ENCODE measurements around the gene USP24. TPM values are rescaled to one million over a fixed set of nuclear protein-coding genes. Genes with fewer than 3 reads are reported as not detected.
"Not testable (repeated sequence)": the region's sequence is repeated elsewhere in the genome, so short reads cannot be mapped to it uniquely, and the experiment has no call there.

The USP24 gene
- total RNA-seq, 1 donor from 2014 or later, result 37.7 TPM

- no peak overlapping the region for H3K4me3 Mint-ChIP-seq (ENCODE audit: unreplicated experiment)
- H3K36me3 Mint-ChIP-seq (ENCODE audit: low read depth, unreplicated experiment), result peaks cover 12% of the 10 kb centered on the region
- H3K9me3 Mint-ChIP-seq (ENCODE audit: unreplicated experiment), result no peaks in the 10 kb centered on the region
- no peak for TF ChIP-seq CTCF (IDR thresholded peaks at IDR 0.05; ENCODE audit: unreplicated experiment)
- peaks cover 4% of the 10 kb centered on the region for H3K27me3 Mint-ChIP-seq (ENCODE audit: unreplicated experiment)
- no peak overlapping the region for H3K27ac Mint-ChIP-seq (ENCODE audit: unreplicated experiment)
- no peak for DNase-seq (ENCODE audit: low spot score)
- peaks cover 17% of the 10 kb centered on the region for H3K4me1 Mint-ChIP-seq (ENCODE audit: unreplicated experiment)
Observed at GRCh38 chr1:55196433-55197035, 18.6 kb downstream of the USP24 start.

GRCh38 chr1:55195521-55196233 lies 19.5 kb downstream of the USP24 start:
- Mint-ChIP-seq H3K27ac (ENCODE audit: unreplicated experiment) (no peak overlapping the region), H3K36me3 (ENCODE audit: low read depth, unreplicated experiment) (peaks cover 12% of the 10 kb centered on the region)

GRCh38 chr1:55194851-55195250 lies 20.3 kb downstream of the USP24 start:
- Mint-ChIP-seq H3K4me3 (ENCODE audit: unreplicated experiment) (no peak overlapping the region), H3K4me1 (ENCODE audit: unreplicated experiment) (peaks cover 17% of the 10 kb centered on the region), H3K9me3 (ENCODE audit: unreplicated experiment) (no peaks in the 10 kb centered on the region), H3K36me3 (ENCODE audit: low read depth, unreplicated experiment) (peaks cover 12% of the 10 kb centered on the region), H3K27me3 (ENCODE audit: unreplicated experiment) (peaks cover 4% of the 10 kb centered on the region), H3K27ac (ENCODE audit: unreplicated experiment) (no peak overlapping the region)
- no peak for TF ChIP-seq CTCF (IDR thresholded peaks at IDR 0.05; ENCODE audit: unreplicated experiment)
- DNase-seq (ENCODE audit: low spot score), result no peak

More at GRCh38 chr1:55195521-55196233, 19.5 kb downstream of the USP24 start:
- no peak for DNase-seq (ENCODE audit: low spot score)
- H3K27me3 Mint-ChIP-seq (ENCODE audit: unreplicated experiment), result peaks cover 4% of the 10 kb centered on the region
- no peak for TF ChIP-seq CTCF (IDR thresholded peaks at IDR 0.05; ENCODE audit: unreplicated experiment)
- no peak overlapping the region for H3K4me3 Mint-ChIP-seq (ENCODE audit: unreplicated experiment)
- H3K4me1 Mint-ChIP-seq (ENCODE audit: unreplicated experiment), result peaks cover 17% of the 10 kb centered on the region
- no peaks in the 10 kb centered on the region for H3K9me3 Mint-ChIP-seq (ENCODE audit: unreplicated experiment)

- Mint-ChIP-seq H3K4me1 (ENCODE audit: unreplicated experiment) (peaks cover 17% of the 10 kb centered on the region), H3K27me3 (ENCODE audit: unreplicated experiment) (peaks cover 2% of the 10 kb centered on the region), H3K9me3 (ENCODE audit: unreplicated experiment) (no peaks in the 10 kb centered on the region), H3K27ac (ENCODE audit: unreplicated experiment) (no peak overlapping the region), H3K4me3 (ENCODE audit: unreplicated experiment) (no peak overlapping the region), H3K36me3 (ENCODE audit: low read depth, unreplicated experiment) (no peaks in the 10 kb centered on the region)
- no peak for DNase-seq (ENCODE audit: low spot score)
- no peak for TF ChIP-seq CTCF (IDR thresholded peaks at IDR 0.05; ENCODE audit: unreplicated experiment)
Observed at GRCh38 chr1:55192093-55192492, 23.1 kb downstream of the USP24 start.

GRCh38 chr1:55191219-55191952 lies 23.8 kb downstream of the USP24 start:
- not testable (repeated sequence) for H3K4me3 Mint-ChIP-seq (ENCODE audit: unreplicated experiment)

More at GRCh38 chr1:55191219-55191952, 23.8 kb downstream of the USP24 start:
- not testable (repeated sequence) for DNase-seq (ENCODE audit: low spot score); H3K9me3 Mint-ChIP-seq (ENCODE audit: unreplicated experiment); H3K27ac Mint-ChIP-seq (ENCODE audit: unreplicated experiment); H3K36me3 Mint-ChIP-seq (ENCODE audit: low read depth, unreplicated experiment); H3K27me3 Mint-ChIP-seq (ENCODE audit: unreplicated experiment)
- peaks cover 17% of the 10 kb centered on the region for H3K4me1 Mint-ChIP-seq (ENCODE audit: unreplicated experiment)

Measured in endothelial cell (in vitro differentiated cells).